Stimulated activated naive CD4-positive, alpha-beta T cell (primary cell): ENCODE data around the gene PLA2R1.

Source experiments
- DNase-seq, 6 experiments: peaks; one replicate each; lab custom pipeline; 2025; lab: John Stamatoyannopoulos, UW

Gene PLA2R1

GRCh38 chr2:159933727-159934049 is 128.7 kb downstream of the PLA2R1 start:
- DNase-seq: no peak

GRCh38 chr2:159933040-159933726 is 129.2 kb downstream of the PLA2R1 start:
- DNase-seq: no peak

DNA sequence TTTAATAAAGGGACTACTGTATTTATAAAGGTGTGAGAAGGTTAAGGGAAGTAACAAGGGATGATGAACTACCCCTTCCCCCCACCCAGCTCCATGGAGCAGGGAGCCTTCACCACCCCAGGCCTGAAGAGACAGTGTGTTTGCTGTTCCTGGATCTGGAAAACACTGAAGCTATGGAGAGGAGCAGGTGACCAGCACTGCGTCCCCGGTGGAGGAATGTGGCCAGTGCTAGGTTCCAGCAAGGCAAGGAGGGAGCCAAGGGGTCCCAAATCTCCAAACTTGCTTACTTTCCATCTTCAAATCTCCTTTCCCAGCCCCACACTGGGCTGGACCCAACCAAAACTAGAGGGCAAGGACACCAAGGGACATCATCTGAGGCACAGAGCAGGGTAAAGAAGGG is 135.7 kb downstream of the PLA2R1 start:
- DNase-seq: no peak

DNA sequence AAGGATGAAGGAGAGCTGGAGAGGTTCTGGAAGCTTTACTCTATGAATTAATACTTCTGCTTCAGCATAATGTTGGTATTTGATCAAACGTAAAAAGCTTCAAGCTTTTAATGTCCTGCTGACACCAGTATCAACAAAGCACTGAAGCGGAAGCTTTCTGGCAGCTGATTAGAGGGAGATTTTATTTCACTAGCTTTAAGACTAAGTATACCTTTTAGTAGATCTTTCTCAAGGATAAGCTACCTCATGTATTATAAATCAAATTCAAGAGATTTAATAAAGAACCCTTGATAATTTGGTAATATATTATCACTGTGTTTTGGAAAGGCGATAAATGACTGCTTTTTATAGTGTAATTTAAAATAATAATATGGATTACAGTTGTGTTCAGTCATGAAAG is 136.4 kb downstream of the PLA2R1 start:
- DNase-seq: no peak

DNA sequence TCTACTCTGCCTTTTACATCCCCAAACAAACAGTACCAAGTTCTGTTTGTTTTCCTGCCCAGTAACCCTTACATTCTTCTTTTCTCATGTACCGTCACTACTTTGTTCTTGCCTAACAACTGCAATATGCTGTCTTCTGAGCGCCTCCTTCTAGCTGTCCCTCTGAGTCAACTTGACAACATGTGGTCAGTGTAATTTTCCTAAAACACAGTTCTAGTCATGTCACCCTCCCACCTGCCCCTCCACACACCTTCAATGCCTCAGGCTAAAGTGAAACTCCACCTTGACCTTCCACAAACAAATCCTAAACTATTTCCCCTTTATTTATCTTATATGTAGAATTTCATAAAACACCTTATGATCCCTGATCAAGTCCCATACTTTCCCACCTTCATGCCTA is 139.9 kb downstream of the PLA2R1 start:
- no peak for DNase-seq

DNA sequence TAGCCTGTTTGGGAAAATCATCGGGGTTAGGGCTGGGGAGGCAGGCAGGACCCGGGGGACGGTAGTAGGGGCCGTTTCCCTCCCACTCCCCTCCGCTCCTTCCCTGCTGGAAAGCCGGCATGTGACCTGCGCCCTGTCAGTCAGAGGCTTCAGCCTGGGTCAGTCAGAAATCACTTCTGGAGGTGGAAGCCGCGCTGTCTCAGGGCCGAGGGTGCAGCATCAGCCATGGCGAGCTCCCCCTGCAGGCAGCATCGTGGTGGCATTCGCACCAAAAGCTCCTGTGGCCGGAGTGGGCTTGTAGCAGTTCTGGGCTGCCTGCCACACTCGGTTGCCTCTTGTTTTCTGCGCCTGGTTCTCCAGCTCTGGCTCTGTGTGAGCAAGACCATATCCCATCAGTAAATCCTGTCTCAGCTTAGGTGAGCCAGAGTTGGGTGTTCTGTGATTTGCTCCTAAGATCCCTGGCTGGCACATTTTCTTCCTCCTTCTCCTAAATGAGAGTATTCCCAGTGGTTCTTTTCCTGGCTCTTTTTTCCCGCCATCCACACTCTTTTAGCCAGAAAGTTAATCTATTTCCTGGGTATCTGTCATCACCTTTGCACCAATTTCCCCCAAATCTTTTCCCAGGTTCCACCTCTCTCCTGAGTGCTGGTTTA is 140.5 kb downstream of the PLA2R1 start:
- DNase-seq: peak in 5 of 6 experiments; percentile 26 to 63 (median 52)

- DNase-seq: no peak
These were observed 145.9 kb downstream of the PLA2R1 start for GRCh38 chr2:159916511-159916910.

DNA sequence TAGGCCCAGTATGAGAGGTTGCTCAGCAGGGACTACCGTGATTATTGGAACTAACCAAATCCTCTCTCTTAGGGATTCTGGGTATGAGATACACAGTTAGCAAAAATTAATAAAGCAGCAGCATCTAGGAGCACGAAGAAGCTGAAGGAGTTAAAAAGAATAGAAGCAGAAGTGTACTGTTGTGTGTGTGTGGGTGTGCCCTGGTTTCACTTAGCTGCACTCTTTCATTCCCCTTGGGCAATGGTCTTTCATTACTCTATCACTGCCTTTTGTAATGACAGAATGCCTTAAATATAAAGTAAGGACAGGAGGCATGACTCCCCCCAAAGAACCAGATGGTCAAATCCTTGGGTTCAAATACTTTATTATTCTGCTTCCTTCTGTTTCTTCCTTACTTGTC is 148.5 kb downstream of the PLA2R1 start:
- no peak for DNase-seq

DNA sequence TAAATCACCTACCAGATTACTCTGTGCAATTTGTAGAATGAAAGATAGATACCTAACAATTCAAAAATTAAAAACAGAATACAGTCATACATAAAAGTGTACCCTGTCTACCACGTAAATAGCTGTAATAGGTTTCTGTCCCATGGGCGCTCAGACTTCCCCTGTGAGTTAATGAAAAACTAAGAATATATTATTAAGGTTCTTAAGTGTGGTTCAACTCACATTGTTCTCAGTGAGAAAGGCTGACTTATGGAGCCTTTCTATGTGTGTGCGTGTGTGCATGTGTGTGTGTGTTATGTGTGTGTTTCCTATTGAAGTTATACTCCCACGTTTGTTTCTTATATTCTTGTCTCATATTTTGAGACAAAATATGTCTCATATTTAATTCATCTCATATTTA is 149.8 kb downstream of the PLA2R1 start:
- DNase-seq: no peak

DNA sequence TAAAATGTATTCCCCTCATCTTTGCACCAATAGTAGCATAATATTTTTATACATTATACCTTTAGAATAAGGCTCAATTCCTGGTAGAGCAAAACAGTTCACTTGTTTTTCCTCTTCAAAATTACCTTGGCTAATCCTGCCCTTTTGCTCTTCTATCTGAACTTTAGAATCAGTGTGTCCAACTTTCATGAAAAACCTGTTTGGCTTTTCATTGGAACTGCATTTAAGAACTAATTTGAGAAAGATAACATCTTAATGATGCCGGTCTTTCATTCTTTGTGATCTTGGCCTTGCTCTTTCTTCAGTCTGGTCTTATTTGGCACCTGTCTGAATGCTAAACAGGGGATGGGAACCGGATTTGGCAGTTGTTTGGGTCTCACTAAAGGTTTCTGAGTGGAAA is 151.5 kb downstream of the PLA2R1 start:
- no peak for DNase-seq

- DNase-seq: no peak
These were observed 153.8 kb downstream of the PLA2R1 start for GRCh38 chr2:159908623-159909022.

DNA sequence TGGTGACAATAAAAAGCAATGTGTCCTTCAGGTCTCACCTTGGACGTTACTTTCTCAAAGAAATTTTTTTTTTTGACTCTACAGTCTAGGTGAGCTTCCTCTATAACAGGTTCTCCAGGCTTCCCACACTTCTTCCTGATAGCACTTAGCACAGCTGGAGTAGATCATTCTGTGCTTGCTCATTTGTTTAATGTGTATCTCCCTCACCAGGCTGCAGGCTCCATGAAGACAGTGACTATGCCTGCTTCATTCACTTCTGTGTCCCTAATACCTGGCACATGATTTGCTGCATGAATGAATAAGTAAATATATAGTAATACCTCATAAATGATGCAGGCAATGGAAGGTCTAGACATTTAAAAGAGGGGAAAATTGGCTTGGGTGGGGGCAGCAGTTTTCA is 154.5 kb downstream of the PLA2R1 start:
- DNase-seq: no peak

GRCh38 chr2:159905926-159906714 is 156.3 kb downstream of the PLA2R1 start:
- DNase-seq: no peak

- DNase-seq: no peak
These were observed 157.5 kb downstream of the PLA2R1 start for GRCh38 chr2:159904959-159905305.

- peak; percentile 62 to 84 (median 81) for DNase-seq
These were observed 158.1 kb downstream of the PLA2R1 start, which contains the start of gene LY75 for GRCh38 chr2:159904127-159904958. TSS of gene LY75 (minus strand) at chr2:159904756.

DNA sequence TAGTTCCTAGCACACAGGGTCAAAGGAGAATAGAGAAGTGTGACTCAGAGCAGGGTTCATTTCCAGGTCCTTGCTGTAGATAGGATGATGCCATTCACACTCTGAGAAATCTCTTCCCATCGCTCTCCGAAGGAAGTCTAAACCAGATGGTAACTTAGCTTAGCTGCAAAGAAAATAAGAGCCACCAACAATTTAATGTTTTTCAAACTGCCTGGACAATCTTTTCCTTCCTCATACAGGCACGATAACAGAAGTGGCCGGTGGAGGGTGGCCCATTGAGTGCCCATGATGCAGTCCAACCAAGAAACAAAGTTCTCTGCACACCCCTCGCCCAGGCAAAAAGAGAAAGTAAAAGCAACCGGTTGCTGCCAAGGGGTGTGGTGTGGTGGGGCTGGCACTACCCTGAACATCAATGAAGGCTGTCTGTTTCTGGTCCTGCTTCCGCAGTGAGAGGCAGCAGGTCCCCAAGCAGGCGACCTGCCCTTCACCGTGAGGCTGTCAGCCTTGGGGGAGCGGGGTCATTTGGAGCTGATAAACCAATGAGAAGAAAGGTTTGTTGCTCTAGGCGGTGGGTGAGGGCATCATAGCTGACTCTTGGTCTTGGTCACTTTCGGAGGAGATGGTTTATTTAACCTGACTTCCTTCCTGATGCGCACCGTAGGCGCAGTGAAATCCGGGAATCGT is 158.8 kb downstream of the PLA2R1 start:
- peak; percentile 55 to 79 (median 64) for DNase-seq

DNA sequence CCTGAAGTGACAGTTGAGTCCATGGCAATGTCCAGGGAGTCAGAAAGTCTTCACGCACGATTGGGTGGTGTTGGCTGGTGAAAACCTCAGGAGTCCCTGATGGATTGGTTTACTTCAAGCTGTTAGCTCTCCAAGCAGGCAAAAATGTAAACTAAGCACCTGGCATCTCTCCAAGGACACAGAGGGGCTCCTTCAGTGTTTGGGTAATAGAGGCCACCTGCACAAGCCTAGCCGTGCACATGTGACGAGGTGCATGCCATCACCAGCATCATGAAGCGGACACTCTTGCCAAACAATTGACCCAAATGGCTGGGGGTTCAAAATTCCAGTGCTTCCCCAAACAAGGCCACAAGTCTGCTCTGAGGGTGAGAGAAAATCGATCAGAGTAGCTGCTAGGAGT is 159.7 kb downstream of the PLA2R1 start:
- DNase-seq: no peak

DNA sequence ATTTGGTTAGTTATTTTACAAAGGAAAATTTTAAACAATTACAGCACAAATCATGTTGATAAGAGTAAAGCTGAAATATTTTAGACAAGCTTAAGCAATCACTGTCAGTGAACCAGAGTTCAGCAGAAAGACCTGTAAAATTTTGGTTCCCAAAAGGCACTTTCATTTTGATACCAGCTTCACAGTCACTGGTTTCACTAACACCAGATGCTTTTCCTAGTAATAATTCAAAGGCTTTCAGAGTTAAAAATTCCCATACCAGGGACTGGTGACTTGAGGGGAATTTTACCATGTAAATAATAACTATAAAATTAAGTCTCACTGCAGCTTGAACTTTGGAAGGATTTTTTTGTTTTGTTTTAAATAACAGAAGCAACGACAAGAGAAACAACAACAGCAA is 162.1 kb downstream of the PLA2R1 start:
- DNase-seq: no peak

DNA sequence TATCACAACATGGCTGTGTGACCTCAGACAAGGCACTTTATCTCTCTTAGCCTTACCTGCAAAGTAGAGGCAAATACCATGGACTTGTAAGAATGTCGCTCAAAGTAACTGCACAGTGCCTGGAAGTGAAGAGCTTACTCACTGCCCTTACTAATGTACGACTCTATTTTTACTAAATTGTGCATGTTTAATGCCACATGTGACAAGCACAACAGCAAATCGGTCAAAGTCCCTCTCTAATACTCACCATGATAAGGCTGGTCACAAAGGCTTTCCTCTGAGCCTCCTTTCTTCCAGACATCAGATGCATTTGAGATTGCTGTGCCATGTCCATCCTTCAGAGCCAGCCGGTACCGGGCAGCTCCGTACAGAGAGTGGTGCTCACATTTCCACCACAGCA is 164.0 kb downstream of the PLA2R1 start:
- DNase-seq: no peak

DNA sequence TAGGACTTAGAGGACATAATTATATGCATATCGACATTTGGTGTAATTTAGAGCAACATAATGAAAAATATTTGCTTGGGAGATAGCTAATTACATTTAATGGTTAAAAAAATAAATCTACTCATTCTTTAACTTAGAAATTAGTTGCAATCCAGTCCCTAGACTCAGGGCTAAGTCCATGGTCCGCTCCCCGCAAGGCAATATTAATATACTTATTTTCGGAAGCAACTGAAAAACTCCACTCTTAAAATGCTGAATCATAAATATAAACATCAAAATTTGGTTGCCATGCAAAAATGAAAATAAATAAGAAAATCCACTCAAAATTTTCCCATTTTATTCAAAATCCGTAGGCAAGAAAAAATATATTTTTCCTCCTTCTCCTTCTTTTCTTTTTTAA is 164.7 kb downstream of the PLA2R1 start:
- DNase-seq: no peak

- DNase-seq: no peak
These were observed 165.3 kb downstream of the PLA2R1 start for GRCh38 chr2:159897081-159897480.
